NCI-H2171 treated with DMSO at 0.1 percent for 48 hours (cell line): ENCODE results near the gene FCRLA.
"Not testable (repeated sequence)": the region's sequence is repeated elsewhere in the genome, so short reads cannot be mapped to it uniquely, and the experiment has no call there.

ENCODE experiments used
- DNase-seq: peaks from one replicate; lab custom pipeline; 2025; lab: John Stamatoyannopoulos, UW

Gene FCRLA

GRCh38 chr1:161705537-161705936 is 1.5 kb upstream of the FCRLA start:
- DNase-seq = no peak

GRCh38 chr1:161706113-161706481 is 932 bp upstream of the FCRLA start:
- DNase-seq = no peak

DNA sequence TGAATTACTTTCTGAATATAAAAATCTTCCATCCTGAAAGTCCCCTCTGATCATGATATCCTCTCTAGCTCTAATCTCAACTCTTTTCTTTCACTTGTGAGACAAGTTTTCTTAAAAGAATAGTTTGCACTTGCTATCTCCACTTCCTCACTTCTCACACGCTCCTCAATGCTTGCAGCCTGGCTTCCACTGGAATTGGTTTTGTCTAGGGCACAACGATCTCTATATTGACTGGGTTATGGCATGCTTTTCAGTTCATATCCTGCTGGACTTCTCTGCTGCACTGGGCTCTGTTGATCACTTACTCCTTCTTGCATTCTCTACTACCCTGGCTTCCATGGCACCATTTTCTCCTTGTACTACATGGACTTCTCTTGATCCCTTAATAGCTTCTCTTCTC is 474 bp downstream of the FCRLA start:
- DNase-seq = no peak

- no peak for DNase-seq
Measured at GRCh38 chr1:161709373-161709772, 2.3 kb downstream of the FCRLA start.

GRCh38 chr1:161710560-161710959 is 3.5 kb downstream of the FCRLA start:
- no peak for DNase-seq

DNA sequence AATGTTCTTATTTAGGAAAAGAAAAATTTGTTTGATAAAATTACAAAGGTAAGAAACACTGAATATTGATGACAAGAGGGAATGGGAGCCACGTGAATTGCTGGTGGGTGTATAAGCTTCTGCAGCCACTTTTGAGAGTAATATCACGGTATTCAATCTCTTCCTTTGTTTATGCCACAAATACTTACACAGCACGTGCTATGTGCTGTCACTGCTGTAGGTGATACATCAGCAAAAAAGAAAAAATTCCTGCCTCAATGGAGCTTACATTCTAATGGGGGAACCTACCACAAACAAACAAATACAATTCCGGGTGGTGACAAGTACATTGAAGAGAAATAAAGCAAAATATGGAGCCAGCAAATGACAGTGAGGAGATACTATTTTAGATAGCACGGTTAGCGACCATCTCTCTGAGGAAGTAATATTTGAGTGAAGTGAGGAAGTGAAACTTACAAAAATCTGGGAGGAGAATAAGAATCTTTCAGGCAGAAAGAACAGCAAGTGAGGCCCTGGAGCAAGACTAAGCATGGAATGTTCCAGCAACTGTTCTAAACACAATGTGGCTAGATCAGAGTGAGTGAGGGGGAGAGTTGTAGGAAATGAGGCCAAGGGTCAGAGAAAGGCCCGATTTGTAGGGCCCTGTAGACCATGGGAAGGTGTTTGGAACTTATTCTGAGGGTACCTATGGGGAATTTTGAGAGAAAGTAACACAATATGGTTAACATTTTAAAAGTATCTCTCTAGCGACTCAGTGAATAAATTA is 11.7 kb downstream of the FCRLA start:
- DNase-seq = no peak

DNA sequence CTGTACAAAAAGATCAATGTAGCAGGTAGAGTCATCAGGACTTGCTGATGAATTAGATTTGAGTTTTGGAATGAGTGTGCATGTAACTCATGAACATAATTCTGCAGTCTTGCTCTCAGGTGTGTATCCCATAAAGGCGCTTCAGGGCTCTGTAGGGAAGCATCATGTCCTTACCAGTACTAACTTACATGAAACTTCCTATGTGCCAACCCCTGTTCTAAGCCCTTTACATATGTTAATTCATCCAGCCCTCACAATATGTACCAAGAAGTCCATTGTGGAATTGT is 12.2 kb downstream of the FCRLA start:
- DNase-seq = no peak

DNA sequence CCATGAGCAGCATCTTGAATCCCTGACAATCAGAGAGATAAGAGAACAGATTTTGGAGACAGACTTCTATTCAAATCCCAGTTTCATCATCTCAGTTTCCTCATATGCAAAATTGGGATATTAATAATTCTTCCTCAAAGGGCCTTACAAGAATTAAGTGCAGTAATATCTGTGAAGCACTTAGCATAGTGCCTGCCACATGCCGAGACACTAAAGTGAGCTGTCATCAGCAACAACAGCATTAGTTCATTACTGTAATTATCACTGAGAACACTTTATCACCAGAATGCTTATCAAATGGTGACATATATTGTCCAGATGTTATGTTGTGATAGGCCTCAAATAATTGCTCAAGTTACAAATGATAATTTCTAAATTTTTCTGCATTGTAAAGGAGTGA is 13.4 kb downstream of the FCRLA start:
- DNase-seq = no peak

- no peak for DNase-seq
Measured at GRCh38 chr1:161720956-161721737, 14.1 kb downstream of the FCRLA start, which contains the start of gene FCRLB. TSS of gene FCRLB (plus strand) at chr1:161721544. CDS start at chr1:161722673, 1,129 bp downstream.

DNA sequence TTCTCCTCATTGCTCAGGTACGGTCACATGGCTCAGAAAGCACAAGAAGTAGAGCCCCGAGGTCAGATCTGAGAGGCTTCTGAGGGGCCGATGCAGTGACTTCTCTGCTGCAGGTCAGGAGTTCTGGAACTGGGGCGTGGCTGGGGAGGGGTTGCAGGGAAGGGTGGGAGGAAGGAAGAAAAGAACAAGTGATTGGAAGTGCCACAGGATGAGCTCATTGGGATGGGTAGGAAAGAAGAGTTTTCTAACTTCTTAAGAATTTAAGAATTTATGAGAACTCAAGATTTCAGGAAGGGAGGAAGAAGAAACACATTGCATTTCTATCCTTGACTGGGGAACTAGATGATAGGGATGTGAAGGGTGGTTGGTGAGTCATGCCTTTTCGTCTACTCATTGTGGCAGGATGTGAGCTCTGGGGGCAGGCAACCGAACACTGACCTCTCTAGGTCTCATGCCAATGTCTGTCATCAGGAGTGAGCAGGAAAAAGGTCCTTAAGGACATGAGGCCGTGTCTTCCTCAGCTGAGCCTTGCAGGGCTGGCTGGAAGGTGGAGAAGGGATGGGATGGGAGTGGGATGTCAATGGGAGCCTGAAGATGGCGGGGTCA is 14.8 kb downstream of the FCRLA start:
- no peak for DNase-seq

DNA sequence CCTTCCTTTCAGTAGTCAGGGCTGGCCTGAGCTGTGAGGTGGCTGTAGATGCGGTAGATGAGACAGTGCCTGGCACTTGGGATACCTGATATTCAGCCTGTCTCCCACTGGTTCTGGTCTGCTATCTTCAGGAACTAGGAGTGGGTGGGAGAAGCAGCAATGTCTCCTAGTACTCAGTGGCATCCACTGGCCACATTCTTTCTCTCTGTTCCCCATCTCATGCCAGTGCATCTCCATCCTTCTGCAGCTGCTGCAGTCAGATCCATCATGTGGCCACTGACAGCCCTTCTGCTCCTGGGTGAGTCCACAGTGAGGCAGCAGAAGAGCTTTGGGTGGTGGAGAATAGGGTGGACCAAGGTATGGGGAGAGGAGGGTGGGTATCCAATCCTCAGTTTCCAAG is 15.4 kb downstream of the FCRLA start:
- no peak for DNase-seq

GRCh38 chr1:161723459-161724141 is 16.6 kb downstream of the FCRLA start:
- no peak for DNase-seq

DNA sequence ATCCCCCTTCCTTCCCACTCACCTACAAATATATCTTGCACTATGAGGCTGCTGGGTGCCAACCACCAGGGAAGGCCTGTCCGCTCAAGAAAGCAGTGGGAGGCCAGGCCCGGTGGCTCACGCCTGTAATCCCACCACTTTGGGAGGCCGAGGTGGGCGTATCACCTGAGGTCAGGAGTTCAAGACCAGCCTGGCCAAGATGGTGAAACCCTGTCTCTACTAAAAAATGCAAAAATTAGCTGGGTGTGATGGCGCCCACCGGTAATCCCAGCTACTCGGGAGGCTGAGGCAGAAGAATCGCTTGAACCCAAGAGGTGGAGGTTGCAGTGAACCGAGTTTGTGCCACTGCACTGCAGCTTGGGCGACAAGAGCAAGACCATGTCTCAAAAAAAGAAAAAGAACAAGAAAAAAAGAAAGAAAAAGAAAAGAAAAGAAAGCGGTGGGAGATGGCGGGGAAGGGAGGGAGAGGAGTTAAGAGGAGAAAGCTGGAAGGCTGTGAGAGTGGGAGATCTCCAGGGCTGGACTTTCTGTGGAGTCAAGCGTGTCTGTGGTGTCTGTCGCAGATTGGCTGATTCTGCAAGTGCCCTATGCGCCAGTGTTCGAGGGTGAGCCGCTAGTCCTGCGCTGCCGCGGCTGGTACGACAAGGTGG is 18.4 kb downstream of the FCRLA start:
- not testable (repeated sequence) for DNase-seq

- DNase-seq = peak; percentile 34
Measured at GRCh38 chr1:161725908-161726472, 19.0 kb downstream of the FCRLA start.

GRCh38 chr1:161726473-161727255 is 19.6 kb downstream of the FCRLA start:
- DNase-seq = peak; percentile 36

- DNase-seq = peak; percentile 5
Measured at GRCh38 chr1:161727256-161727924, 20.4 kb downstream of the FCRLA start.

GRCh38 chr1:161728376-161729226 is 21.6 kb downstream of the FCRLA start:
- no peak for DNase-seq

DNA sequence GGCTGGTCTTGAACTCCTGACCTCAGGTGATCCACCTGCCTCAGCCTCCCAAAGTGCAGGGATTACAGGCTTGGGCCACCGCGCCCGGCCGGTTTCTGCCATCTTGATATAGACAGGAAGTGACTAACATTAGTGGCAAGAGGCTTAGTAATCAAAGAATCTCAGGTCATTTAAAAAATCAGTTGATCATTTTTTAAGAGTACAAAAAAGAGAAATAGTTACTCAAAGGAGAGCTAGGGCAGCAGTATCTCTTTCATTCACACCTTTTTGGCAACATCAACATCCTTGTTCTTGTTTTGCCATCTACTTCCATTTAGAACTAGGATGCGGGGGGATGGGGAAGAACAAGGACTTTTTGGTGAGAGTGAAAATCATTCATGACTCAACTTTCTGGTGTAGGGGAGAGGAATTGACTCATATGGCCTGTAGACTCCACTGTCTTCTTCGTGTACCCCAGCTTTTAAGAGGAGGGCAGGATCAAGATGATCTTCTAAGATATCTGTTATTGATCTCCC is 23.1 kb downstream of the FCRLA start:
- DNase-seq = no peak

GRCh38 chr1:161731241-161731640 is 24.2 kb downstream of the FCRLA start:
- DNase-seq = no peak
